HepG2 (cell line): Measurements from ENCODE around the gene PEPD. TPM values are rescaled to one million over a fixed set of nuclear protein-coding genes. Genes with fewer than 3 reads are reported as not detected.

Source experiments
- ATAC-seq: fragments of 200-7000 bp; cut with Tn5 transposase; 3 replicates; pipeline ENCODE4 v1.9.1; 2020; ENCODE audit warnings: mild to moderate bottlenecking, moderate library complexity
- BruUV-seq: library from RNA; stranded (reverse); fragments of 400-500 nt; replicated peaks from 2 replicates; lab custom pipeline; 2021; lab: Mats Ljungman, UMichigan
- CTCF ChIA-PET: fragments of 300-600 bp; formaldehyde crosslinking; extraction: SDS; loops from one replicate; lab custom pipeline; 2021; ENCODE audit warnings: low total read pairs, inconsistent platforms, low intra/inter-chr PET ratio; lab: Yijun Ruan, JAX
- POLR2A ChIA-PET: fragments of 350-600 bp; sonication (Branson Sonifier 250); formaldehyde crosslinking; loops from one replicate; lab custom pipeline; 2020; ENCODE audit warnings: antibody characterized with exemption, inconsistent platforms; lab: Yijun Ruan, JAX
- DNase-seq: peaks from one replicate; pipeline ENCODE4 v3.0.0-alpha.2; 2015; ENCODE audit warnings: low spot score
- FAIRE-seq: peaks from 3 replicates; lab custom pipeline; 2011; peaks lifted over from hg19 to GRCh38; lab: Jason Lieb, UNC
- H2AFZ ChIP-seq: one replicate; pipeline ENCODE4 v1.6.1; 2011; ENCODE audit warnings: low read length, inconsistent platforms
- H3K27ac ChIP-seq: fragments of 300-600 bp; 3 replicates; pipeline ENCODE4 v1.8.0; 2011; ENCODE audit warnings: mixed run types, mild to moderate bottlenecking, mixed read lengths, low read length, inconsistent platforms; ENCODE audit not compliant: insufficient read depth; ENCODE audit errors: extremely low read length
- H3K27me3 ChIP-seq, 2 experiments: fragments of 200-600 bp in 1 of 2; 2 replicates in 1 of 2; 3 replicates in 1 of 2; pipeline versions ENCODE4 v1.6.0 to v1.8.0; 2011; ENCODE audit warnings: low read length in 2 of 2, mild to moderate bottlenecking in 2 of 2, moderate library complexity in 2 of 2, inconsistent platforms in 1 of 2; ENCODE audit not compliant: insufficient read depth in 2 of 2, control insufficient read depth in 1 of 2
- H3K36me3 ChIP-seq, 2 experiments: fragments of 200-600 bp in 1 of 2; replicated peaks in 1 of 2; 2 replicates in 1 of 2; 3 replicates in 1 of 2; pipeline versions ENCODE4 v1.5.1 to v1.8.0; 2011; ENCODE audit warnings: low read length in 2 of 2, inconsistent platforms in 1 of 2; ENCODE audit not compliant: insufficient read depth in 2 of 2, control insufficient read depth in 1 of 2
- H3K4me1 ChIP-seq: 2 replicates; pipeline ENCODE4 v1.5.1; 2012; ENCODE audit warnings: low read length, inconsistent platforms; ENCODE audit not compliant: insufficient read depth
- H3K4me2 ChIP-seq: 2 replicates; pipeline ENCODE4 v1.6.0; 2011; ENCODE audit warnings: low read depth, low read length, inconsistent platforms
- H3K4me3 ChIP-seq, 3 experiments: fragments of 200-600 bp in 1 of 3; sonication (generic), shearing (Covaris generic) in 1 of 3; replicated peaks in 1 of 3; 2 replicates each; pipeline ENCODE4 v1.5.1; 2011 to 2016; ENCODE audit warnings: low read length in 3 of 3, inconsistent platforms in 2 of 3, low read depth in 2 of 3, mild to moderate bottlenecking in 2 of 3, control low read depth in 1 of 3, mixed read lengths in 1 of 3; ENCODE audit not compliant: insufficient read depth in 1 of 3
- H3K79me2 ChIP-seq: one replicate; pipeline ENCODE4 v1.6.1; 2011; ENCODE audit warnings: low read length, inconsistent platforms; ENCODE audit not compliant: insufficient read depth
- H3K9ac ChIP-seq: 2 replicates; pipeline ENCODE4 v1.6.0; 2011; ENCODE audit warnings: mild to moderate bottlenecking, low read depth, low read length, inconsistent platforms; ENCODE audit not compliant: insufficient read depth
- H3K9me3 ChIP-seq: 2 replicates; pipeline ENCODE4 v1.5.1; 2012; ENCODE audit warnings: mild to moderate bottlenecking, low read length
- H4K20me1 ChIP-seq: 2 replicates; pipeline ENCODE4 v1.6.0; 2011; ENCODE audit warnings: inconsistent platforms, mild to moderate bottlenecking, low read length, moderate library complexity; ENCODE audit not compliant: insufficient read depth
- ESRRA ChIP-seq: sonication (generic); formaldehyde crosslinking; IDR thresholded peaks from 2 replicates; pipeline ENCODE4 v1.5.1; 2020; ENCODE audit warnings: mild to moderate bottlenecking, low read depth, missing genetic modification reagents
- TBX2 ChIP-seq: sonication (generic); formaldehyde crosslinking; IDR thresholded peaks from 2 replicates; pipeline ENCODE4 v1.5.0; 2020; ENCODE audit warnings: missing genetic modification reagents, mild to moderate bottlenecking, borderline replicate concordance
- ZNF598 ChIP-seq: sonication (generic); formaldehyde crosslinking; IDR thresholded peaks from 2 replicates; pipeline ENCODE4 v1.5.1; 2020; ENCODE audit warnings: mild to moderate bottlenecking, missing genetic modification reagents, borderline replicate concordance
- ZNF75D ChIP-seq: sonication (generic); formaldehyde crosslinking; IDR thresholded peaks from 2 replicates; pipeline ENCODE4 v1.8.1; 2023; ENCODE audit warnings: missing genetic modification reagents, mild to moderate bottlenecking, borderline replicate concordance
- WGBS: methylation state at CpG from one replicate; pipeline ENCODE4 v1.1.6; 2017; ENCODE audit warnings: low lambda C conversion rate; 5-methylcytosine and 5-hydroxymethylcytosine counted together
- in situ Hi-C: cut with HindIII; loops from 2 replicates; pipeline ENCODE4 v1.10.0; 2017; ENCODE audit warnings: low pct_unique_long_range_greater_than_20kb; ENCODE audit not compliant: extremely low pct_ligation_motif_present
- intact Hi-C: fragments of 100-400 bp; cut with micrococcal nuclease; formaldehyde crosslinking; loops from one replicate; pipeline ENCODE4 v1.10.0; 2022; ENCODE audit not compliant: unreplicated experiment
- polyA plus RNA-seq, 8 experiments: library from polyadenylated mRNA; depleted of rRNA in 3 of 8; stranded (reverse) in 7 of 8; unstranded in 1 of 8; fragments of >200 nt; fragmentation: Illumina TruSeq in 4 of 8; extraction: Trizol in 4 of 8; gene quantifications; 2 replicates each; pipeline versions ENCODE4 v1.2.1 to v1.2.3, GENCODE V29; 2011 to 2016; ENCODE audit warnings: low read depth in 4 of 8, missing spikeins in 1 of 8, mixed read lengths in 1 of 8; ENCODE audit not compliant: insufficient read depth in 1 of 8
- total RNA-seq, 5 experiments: library from RNA; depleted of rRNA; stranded (reverse); fragments of >200 nt; fragmentation: Illumina TruSeq; extraction: Trizol; gene quantifications; 2 replicates each; pipeline ENCODE4 v1.2.3, GENCODE V29; 2016; ENCODE audit warnings: low read depth in 1 of 5
- TF ChIP-seq, protein P1 (sequence below): IDR thresholded peaks from 2 replicates; pipeline ENCODE4 v1.6.1; 2012; ENCODE audit warnings: low read length, improper control_type of control experiment
- TF ChIP-seq, protein P2 (sequence below): sonication (generic); formaldehyde crosslinking; IDR thresholded peaks from 2 replicates; pipeline ENCODE4 v1.4.0; 2020; ENCODE audit warnings: low read depth, missing genetic modification reagents

Gene PEPD
- total and polyA plus RNA-seq, 2 of the 13 experiments (the other 11 are each of a cell fraction or from before 2014, with no cell fraction given) = 60.7 to 75.1 TPM

DNA sequence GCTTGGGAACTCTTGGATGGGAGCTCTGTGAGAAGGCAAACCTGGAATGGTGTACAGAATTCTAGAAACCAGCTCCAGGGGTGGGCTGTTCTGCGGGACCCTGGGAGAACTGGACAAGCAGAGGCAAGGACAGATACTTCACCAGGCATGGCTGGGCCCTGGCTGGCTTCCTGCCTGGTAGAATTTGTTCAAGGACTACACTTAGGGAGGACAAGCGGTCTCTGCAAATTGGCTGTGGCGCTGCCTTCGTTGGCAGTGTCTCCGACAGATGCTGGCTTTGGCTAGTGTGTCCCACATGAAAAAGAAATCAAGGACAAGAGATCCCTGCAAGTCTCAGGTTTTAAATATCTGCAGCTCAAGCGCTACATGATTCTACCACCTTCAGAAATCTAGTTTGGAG, 135.6 kb downstream of the PEPD start:
- peak overlapping the region; percentile 22 for H3K27ac ChIP-seq
- WGBS = 100% methylated on average over 3 of the region's 6 CpGs
- no peak overlapping the region for H2AFZ ChIP-seq
- H3K27me3 ChIP-seq = no peaks in the 10 kb centered on the region
- BruUV-seq = no TSS peak
- H3K9ac ChIP-seq = no peak overlapping the region
- no peak overlapping the region for H3K4me3 ChIP-seq
- TF ChIP-seq ESRRA = no peak
- TF ChIP-seq ZNF598 = no peak
- TF ChIP-seq TBX2 (CRISPR knock-in tag) = no peak
- TF ChIP-seq, protein P1, sequence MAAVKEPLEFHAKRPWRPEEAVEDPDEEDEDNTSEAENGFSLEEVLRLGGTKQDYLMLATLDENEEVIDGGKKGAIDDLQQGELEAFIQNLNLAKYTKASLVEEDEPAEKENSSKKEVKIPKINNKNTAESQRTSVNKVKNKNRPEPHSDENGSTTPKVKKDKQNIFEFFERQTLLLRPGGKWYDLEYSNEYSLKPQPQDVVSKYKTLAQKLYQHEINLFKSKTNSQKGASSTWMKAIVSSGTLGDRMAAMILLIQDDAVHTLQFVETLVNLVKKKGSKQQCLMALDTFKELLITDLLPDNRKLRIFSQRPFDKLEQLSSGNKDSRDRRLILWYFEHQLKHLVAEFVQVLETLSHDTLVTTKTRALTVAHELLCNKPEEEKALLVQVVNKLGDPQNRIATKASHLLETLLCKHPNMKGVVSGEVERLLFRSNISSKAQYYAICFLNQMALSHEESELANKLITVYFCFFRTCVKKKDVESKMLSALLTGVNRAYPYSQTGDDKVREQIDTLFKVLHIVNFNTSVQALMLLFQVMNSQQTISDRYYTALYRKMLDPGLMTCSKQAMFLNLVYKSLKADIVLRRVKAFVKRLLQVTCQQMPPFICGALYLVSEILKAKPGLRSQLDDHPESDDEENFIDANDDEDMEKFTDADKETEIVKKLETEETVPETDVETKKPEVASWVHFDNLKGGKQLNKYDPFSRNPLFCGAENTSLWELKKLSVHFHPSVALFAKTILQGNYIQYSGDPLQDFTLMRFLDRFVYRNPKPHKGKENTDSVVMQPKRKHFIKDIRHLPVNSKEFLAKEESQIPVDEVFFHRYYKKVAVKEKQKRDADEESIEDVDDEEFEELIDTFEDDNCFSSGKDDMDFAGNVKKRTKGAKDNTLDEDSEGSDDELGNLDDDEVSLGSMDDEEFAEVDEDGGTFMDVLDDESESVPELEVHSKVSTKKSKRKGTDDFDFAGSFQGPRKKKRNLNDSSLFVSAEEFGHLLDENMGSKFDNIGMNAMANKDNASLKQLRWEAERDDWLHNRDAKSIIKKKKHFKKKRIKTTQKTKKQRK = no peak
- TF ChIP-seq ZNF75D = no peak
- TF ChIP-seq, protein P2, sequence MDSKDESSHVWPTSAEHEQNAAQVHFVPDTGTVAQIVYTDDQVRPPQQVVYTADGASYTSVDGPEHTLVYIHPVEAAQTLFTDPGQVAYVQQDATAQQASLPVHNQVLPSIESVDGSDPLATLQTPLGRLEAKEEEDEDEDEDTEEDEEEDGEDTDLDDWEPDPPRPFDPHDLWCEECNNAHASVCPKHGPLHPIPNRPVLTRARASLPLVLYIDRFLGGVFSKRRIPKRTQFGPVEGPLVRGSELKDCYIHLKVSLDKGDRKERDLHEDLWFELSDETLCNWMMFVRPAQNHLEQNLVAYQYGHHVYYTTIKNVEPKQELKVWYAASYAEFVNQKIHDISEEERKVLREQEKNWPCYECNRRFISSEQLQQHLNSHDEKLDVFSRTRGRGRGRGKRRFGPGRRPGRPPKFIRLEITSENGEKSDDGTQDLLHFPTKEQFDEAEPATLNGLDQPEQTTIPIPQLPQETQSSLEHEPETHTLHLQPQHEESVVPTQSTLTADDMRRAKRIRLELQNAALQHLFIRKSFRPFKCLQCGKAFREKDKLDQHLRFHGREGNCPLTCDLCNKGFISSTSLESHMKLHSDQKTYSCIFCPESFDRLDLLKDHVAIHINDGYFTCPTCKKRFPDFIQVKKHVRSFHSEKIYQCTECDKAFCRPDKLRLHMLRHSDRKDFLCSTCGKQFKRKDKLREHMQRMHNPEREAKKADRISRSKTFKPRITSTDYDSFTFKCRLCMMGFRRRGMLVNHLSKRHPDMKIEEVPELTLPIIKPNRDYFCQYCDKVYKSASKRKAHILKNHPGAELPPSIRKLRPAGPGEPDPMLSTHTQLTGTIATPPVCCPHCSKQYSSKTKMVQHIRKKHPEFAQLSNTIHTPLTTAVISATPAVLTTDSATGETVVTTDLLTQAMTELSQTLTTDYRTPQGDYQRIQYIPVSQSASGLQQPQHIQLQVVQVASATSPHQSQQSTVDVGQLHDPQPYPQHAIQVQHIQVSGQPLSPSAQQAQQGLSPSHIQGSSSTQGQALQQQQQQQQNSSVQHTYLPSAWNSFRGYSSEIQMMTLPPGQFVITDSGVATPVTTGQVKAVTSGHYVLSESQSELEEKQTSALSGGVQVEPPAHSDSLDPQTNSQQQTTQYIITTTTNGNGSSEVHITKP (CRISPR knock-in tag) = no peak
- CTCF ChIA-PET = no interaction called here
- H3K4me2 ChIP-seq = no peak overlapping the region
- peaks cover 37% of the 10 kb centered on the region for H3K4me1 ChIP-seq
- intact Hi-C loops = no loop called here
- peaks cover 13 to 30% of the 10 kb centered on the region in 2 experiments for H3K36me3 ChIP-seq
- DNase-seq = no peak
- H4K20me1 ChIP-seq = 0 out of 2 replicates have a peak, but pooled peaks cover 6% of the 10 kb centered on the region
- no peak for ATAC-seq
- in situ Hi-C loops = no loop called here
- FAIRE-seq = no peak
- peaks cover 53% of the 10 kb centered on the region for H3K79me2 ChIP-seq
- H3K9me3 ChIP-seq = no peaks in the 10 kb centered on the region
- POLR2A ChIA-PET = interaction anchor here (1.6 to 2.9 kb wide), 2 partner anchors 9 to 12 kb away, joined by 7 to 11 read pairs; partner anchors contain the start of gene CEBPG
